Heart left ventricle (tissue), 16 donors: ENCODE data around the gene SERTM2. TPM values are rescaled to one million over a fixed set of nuclear protein-coding genes. Genes with fewer than 3 reads are reported as not detected.
"Not testable (repeated sequence)": the region's sequence is repeated elsewhere in the genome, so short reads cannot be mapped to it uniquely, and the experiment has no call there.

Experiments
- ATAC-seq, 4 donors: fragments of 200-7000 bp; cut with Tn5 transposase; one replicate each; pipeline ENCODE4 v1.9.1; 2020 to 2022; ENCODE audit warnings: moderate library complexity in 4 of 4, mild to moderate bottlenecking in 3 of 4, moderate number of reproducible peaks in 1 of 4
- DNase-seq, 5 donors: peaks; one replicate each; pipeline ENCODE4 v3.0.0-alpha.2; 2020
- H3K27ac ChIP-seq, 12 donors: fragments of 200-600 bp; sonication (generic) in 4 of 12; one replicate each; pipeline versions ENCODE4 v1.5.0 to v1.8.0; 2016 to 2022; ENCODE audit warnings: mild to moderate bottlenecking in 2 of 12
- H3K27me3 ChIP-seq, 9 donors: fragments of 200-600 bp; sonication (generic) in 2 of 9; one replicate each; pipeline versions ENCODE4 v1.5.1 to v1.8.0; 2016 to 2022; ENCODE audit warnings: mild to moderate bottlenecking in 3 of 9
- H3K36me3 ChIP-seq, 9 donors: fragments of 200-600 bp; sonication (generic) in 2 of 9; one replicate each; pipeline versions ENCODE4 v1.5.0 to v1.8.0; 2018 to 2022; ENCODE audit warnings: mild to moderate bottlenecking in 2 of 9
- H3K4me1 ChIP-seq, 12 donors: fragments of 200-600 bp; sonication (generic) in 4 of 12; one replicate each; pipeline versions ENCODE4 v1.5.0 to v1.8.0; 2016 to 2022; ENCODE audit warnings: mild to moderate bottlenecking in 3 of 12
- H3K4me3 ChIP-seq, 12 donors: fragments of 200-600 bp; sonication (generic) in 4 of 12; one replicate each; pipeline versions ENCODE4 v1.5.0 to v1.8.0; 2017 to 2022; ENCODE audit warnings: mild to moderate bottlenecking in 9 of 12, moderate library complexity in 4 of 12
- H3K9me3 ChIP-seq, 12 donors: fragments of 200-600 bp; sonication (generic) in 4 of 12; one replicate each; pipeline versions ENCODE4 v1.5.0 to v1.8.0; 2016 to 2022; ENCODE audit warnings: mild to moderate bottlenecking in 1 of 12
- CTCF ChIP-seq, 12 donors: fragments of 200-600 bp; sonication (generic) in 4 of 12; IDR thresholded peaks; one replicate each; pipeline versions ENCODE4 v1.5.0 to v1.8.0; 2018 to 2022; ENCODE audit warnings: antibody characterized with exemption in 12 of 12, mild to moderate bottlenecking in 5 of 12
- POLR2A ChIP-seq, 2 donors: fragments of 450-650 bp; IDR thresholded peaks; one replicate each; pipeline ENCODE4 v1.6.1; 2017; ENCODE audit warnings: antibody characterized with exemption in 2 of 2, mild to moderate bottlenecking in 2 of 2, moderate library complexity in 2 of 2
- WGBS, 4 donors: extraction: QIAGEN DNeasy Blood & Tissue Kit in 2 of 4; methylation state at CpG; one replicate each; pipeline versions ENCODE4 v1.1.5 to v1.1.7; 2013 to 2018; 5-methylcytosine and 5-hydroxymethylcytosine counted together
- intact Hi-C, 10 donors: fragments of 100-400 bp; cut with DNase I; formaldehyde crosslinking; loops; one replicate each; pipeline versions ENCODE4 v1.11.1 to v1.14.2; 2022
- polyA plus RNA-seq, 2 donors: library from polyadenylated mRNA; stranded (reverse); fragments of 200-250 nt; gene quantifications; one replicate each; pipeline ENCODE4 v1.2.3, GENCODE V29; 2013
- total RNA-seq, 9 donors: library from RNA; depleted of rRNA in 2 of 9; stranded (reverse); fragments of >200 nt in 2 of 9; fragmentation: NEBNext Ultra II Directional in 3 of 9; extraction: Animal tissue kit (Norgen Biotek cat#: 25700) in 3 of 9; gene quantifications; one replicate each; pipeline versions ENCODE4 v1.1.0 to v1.2.4, GENCODE V29; 2016 to 2023
- donor health status: ischemic (EF 13 %, LVEDD 7.1; RV severe dilation, severe dysfunction).
- donor health status: healthy with polysubstance abuse.
- donor health status: DM: no; HTN: yes; CAD: no.
- donor health status: DM: no; HTN: no; CAD: no.
- donor health status: ischemic (EF 25% LVEDD 6.9; RV normal size, moderate dysfunction).
- donor health status: ischemic (EF 25% LVEDD 5.7; RV mildly dilated, moderate dysfunction).
- donor health status: healthy.
- donor health status: DM: yes; HTN: yes; CAD: no.
- donor health status: ischemic (EF 35%, LVEDD 5.7; RV mildly dilated, moderate dysfunction).
- donor health status: nonischemic (EF 11% LVEDD 7.7; RV severe dilation, severe dysfunction).
- donor health status: DM: yes; HTN: yes; CAD: no.
- donor health status: PGD.
- donor health status: ischemic (EF 29% LVEDD 5.4; RV normal size, mild dysfunction).
- donor health status: nonischemic (EF 23%, LVEDD 6.1; RV moderate dilation, normal function).

The SERTM2 gene
- total and polyA plus RNA-seq, 11 donors: 0.27 TPM; not detected in 10

GRCh38 chrX:111519215-111519614 is 7.8 kb downstream of the SERTM2 start:
- H3K9me3 ChIP-seq: no peaks in the 10 kb centered on the region
- no peak overlapping the region for H3K27ac ChIP-seq
- ATAC-seq: no peak
- WGBS, 4 donors: 8 to 32% (median 22%) methylated on average over 2 of the region's 2 CpGs
- no peaks in the 10 kb centered on the region for H3K4me1 ChIP-seq
- TF ChIP-seq POLR2A (IDR thresholded peaks at IDR 0.05) (no peak), CTCF (IDR thresholded peaks at IDR 0.05) (no peak)
- intact Hi-C loops: no loop called here
- no peaks in the 10 kb centered on the region for H3K36me3 ChIP-seq
- H3K4me3 ChIP-seq: no peak overlapping the region
- H3K27me3 ChIP-seq: peaks cover 0 to 40% (median 0%) of the 10 kb centered on the region in 9 donors
- DNase-seq: no peak

- H3K27me3 ChIP-seq: peaks cover 0 to 43% (median 0%) of the 10 kb centered on the region in 9 donors
- no peaks in the 10 kb centered on the region for H3K36me3 ChIP-seq
- TF ChIP-seq CTCF (IDR thresholded peaks at IDR 0.05) (no peak), POLR2A (IDR thresholded peaks at IDR 0.05) (no peak)
- H3K9me3 ChIP-seq: no peaks in the 10 kb centered on the region
- H3K4me1 ChIP-seq: no peaks in the 10 kb centered on the region
- intact Hi-C loops: no loop called here
- no peak for ATAC-seq
- no peak overlapping the region for H3K27ac ChIP-seq
- DNase-seq: no peak
- no peak overlapping the region for H3K4me3 ChIP-seq
Observed at GRCh38 chrX:111520506-111520905, 9.1 kb downstream of the SERTM2 start.

- TF ChIP-seq CTCF (IDR thresholded peaks at IDR 0.05): no peak
- no peak for TF ChIP-seq POLR2A (IDR thresholded peaks at IDR 0.05)
- DNase-seq: no peak
- no peak for ATAC-seq
- intact Hi-C loops: no loop called here
- Histone ChIP-seq H3K4me1 (no peaks in the 10 kb centered on the region), H3K9me3 (no peaks in the 10 kb centered on the region), H3K36me3 (no peaks in the 10 kb centered on the region), H3K27me3 (peaks cover 0 to 40% (median 0%) of the 10 kb centered on the region in 9 donors), H3K4me3 (no peak overlapping the region), H3K27ac (no peak overlapping the region)
- WGBS, 4 donors: 39 to 68% (median 57%) methylated on average over 1 of the region's 1 CpG
Observed at GRCh38 chrX:111521169-111521568, 9.7 kb downstream of the SERTM2 start.

DNA sequence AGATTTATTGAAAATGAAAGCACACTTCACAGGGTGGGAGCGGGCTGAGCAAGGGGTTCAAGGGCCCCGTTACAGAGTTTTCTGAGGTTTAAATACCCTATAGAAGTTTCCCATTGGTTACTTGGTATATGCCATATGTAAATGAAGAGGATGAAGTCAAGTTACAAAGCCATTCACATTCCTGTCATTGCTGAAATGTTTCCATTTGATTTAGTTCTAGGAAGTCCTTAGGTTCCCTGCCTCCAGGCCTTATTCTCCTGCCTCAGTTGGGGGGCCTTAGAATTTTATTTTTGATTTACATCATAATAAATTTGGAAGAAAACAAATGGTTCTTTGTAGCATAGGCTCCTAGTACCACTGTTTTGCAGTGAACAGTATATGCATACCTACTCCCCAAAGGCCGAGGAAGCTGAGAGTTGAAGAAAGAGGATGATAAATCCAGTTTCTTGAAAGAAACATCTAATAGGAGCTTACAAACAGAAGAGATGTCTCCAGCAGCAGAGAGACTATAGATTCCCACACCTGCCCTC is 31.8 kb downstream of the SERTM2 start:
- H3K4me1 ChIP-seq: no peaks in the 10 kb centered on the region
- TF ChIP-seq CTCF (IDR thresholded peaks at IDR 0.05) (no peak), POLR2A (IDR thresholded peaks at IDR 0.05) (no peak)
- DNase-seq (no peak), ATAC-seq (no peak)
- H3K9me3 ChIP-seq: no peaks in the 10 kb centered on the region
- H3K36me3 ChIP-seq: no peaks in the 10 kb centered on the region
- no peak overlapping the region for H3K27ac ChIP-seq
- WGBS, 4 donors: 57 to 81% (median 68%) methylated on average over 3 of the region's 3 CpGs
- H3K4me3 ChIP-seq: no peak overlapping the region
- H3K27me3 ChIP-seq: no peaks in the 10 kb centered on the region
- intact Hi-C loops: loop anchor here in 1 of 10 donors (5.0 kb wide), 1 partner anchor 191 kb away; no protein-coding TSS in a partner anchor

- H3K4me1 ChIP-seq, ATAC-seq, H3K36me3 ChIP-seq, H3K27ac ChIP-seq, DNase-seq, intact Hi-C loops, H3K4me3 ChIP-seq, H3K27me3 ChIP-seq, H3K9me3 ChIP-seq: not testable (repeated sequence)
- WGBS, 4 donors: 43 to 77% (median 58%) methylated on average over 6 of the region's 6 CpGs
Observed at GRCh38 chrX:111549235-111549634, 37.8 kb downstream of the SERTM2 start.
